Measurements from ENCODE around the gene COBLL1. TPM values are rescaled to one million over a fixed set of nuclear protein-coding genes. Genes with fewer than 3 reads are reported as not detected.

The COBLL1 gene
- polyA plus RNA-seq, 3 donors, result 7.0 to 28.2 (median 27.1) TPM

- WGBS, 3 donors, result 84 to 93% (median 85%) methylated on average over 4 of the region's 4 CpGs
- no peak overlapping the region for H3K27ac ChIP-seq (ENCODE audit: low read depth, low read length)
Observed at GRCh38 chr2:164671664-164672396, 169.8 kb downstream of the COBLL1 start.

GRCh38 chr2:164669291-164669690 is 172.3 kb downstream of the COBLL1 start:
- H3K27ac ChIP-seq (ENCODE audit: low read depth, low read length), result no peak overlapping the region

- WGBS, 3 donors, result 80 to 92% (median 81%) methylated on average over 2 of the region's 2 CpGs
- H3K27ac ChIP-seq (ENCODE audit: low read depth, low read length), result no peak overlapping the region
Observed at GRCh38 chr2:164667566-164667965, 174.1 kb downstream of the COBLL1 start.

- H3K27ac ChIP-seq (ENCODE audit: low read depth, low read length), result no peak overlapping the region
Observed at GRCh38 chr2:164664070-164664469, 177.6 kb downstream of the COBLL1 start.

GRCh38 chr2:164662868-164663631 is 178.6 kb downstream of the COBLL1 start:
- 90 to 93% (median 93%) methylated on average over 1 of the region's 1 CpG for WGBS, 3 donors
- no peak overlapping the region for H3K27ac ChIP-seq (ENCODE audit: low read depth, low read length)

GRCh38 chr2:164662066-164662465 is 179.6 kb downstream of the COBLL1 start:
- no peak overlapping the region for H3K27ac ChIP-seq (ENCODE audit: low read depth, low read length)
- 63 to 95% (median 74%) methylated on average over 1 of the region's 1 CpG for WGBS, 3 donors

GRCh38 chr2:164661349-164661748 is 180.3 kb downstream of the COBLL1 start:
- no peak overlapping the region for H3K27ac ChIP-seq (ENCODE audit: low read depth, low read length)

GRCh38 chr2:164657129-164657528 is 184.5 kb downstream of the COBLL1 start:
- WGBS, 3 donors, result 88 to 97% (median 93%) methylated on average over 2 of the region's 2 CpGs

GRCh38 chr2:164655750-164656149 is 185.9 kb downstream of the COBLL1 start:
- WGBS, 3 donors, result 85 to 95% (median 92%) methylated on average over 2 of the region's 2 CpGs
- H3K27ac ChIP-seq (ENCODE audit: low read depth, low read length), result no peak overlapping the region

More at GRCh38 chr2:164657129-164657528, 184.5 kb downstream of the COBLL1 start:
- no peak overlapping the region for H3K27ac ChIP-seq (ENCODE audit: low read depth, low read length)

GRCh38 chr2:164655336-164655735 is 186.3 kb downstream of the COBLL1 start:
- no peak overlapping the region for H3K27ac ChIP-seq (ENCODE audit: low read depth, low read length)

GRCh38 chr2:164651361-164651760 is 190.3 kb downstream of the COBLL1 start:
- H3K27ac ChIP-seq (ENCODE audit: low read depth, low read length), result no peak overlapping the region
- 67 to 72% (median 71%) methylated on average over 1 of the region's 1 CpG for WGBS, 3 donors

- H3K27ac ChIP-seq (ENCODE audit: low read depth, low read length), result no peak overlapping the region
- 94 to 96% (median 95%) methylated on average over 1 of the region's 1 CpG for WGBS, 3 donors
Observed at GRCh38 chr2:164644036-164644700, 197.5 kb downstream of the COBLL1 start.

- WGBS, 3 donors, result 68 to 91% (median 87%) methylated on average over 8 of the region's 8 CpGs
- H3K27ac ChIP-seq (ENCODE audit: low read depth, low read length), result no peak overlapping the region
Observed at GRCh38 chr2:164642946-164643555, 198.6 kb downstream of the COBLL1 start.

GRCh38 chr2:164642268-164642667 is 199.4 kb downstream of the COBLL1 start:
- WGBS, 3 donors, result 80 to 97% (median 89%) methylated on average over 2 of the region's 2 CpGs
- no peak overlapping the region for H3K27ac ChIP-seq (ENCODE audit: low read depth, low read length)

Other genes starting within 250 kb of the COBLL1 start
- 1 to 10 TPM; 2.8 to 4.6 (median 3.0) TPM for gene GRB14, start 220.3 kb downstream of the COBLL1 start, polyA plus RNA-seq
- gene SLC38A11, start 113.7 kb upstream of the COBLL1 start, polyA plus RNA-seq, result 1 to 10 TPM in 1 of 3 donors, under 1 TPM in 2; 0.22 to 2.9 (median 0.76) TPM

Measured in adipose tissue (tissue), 3 donors.